Testis (tissue), 2 donors: Measurements from ENCODE around the gene NCR3LG1.

Experiments used
- POLR2A ChIP-seq: fragments of 450-650 bp; IDR thresholded peaks from one replicate; pipeline ENCODE4 v1.6.1; 2017; ENCODE audit warnings: antibody characterized with exemption, mild to moderate bottlenecking, moderate library complexity
- TF ChIP-seq, protein P1 (sequence below), 3 experiments: fragments of 450-650 bp in 2 of 3; fragments of 200-600 bp in 1 of 3; sonication (generic) in 1 of 3; IDR thresholded peaks; one replicate each; pipeline ENCODE4 v1.5.1; 2016 to 2019; ENCODE audit warnings: antibody characterized with exemption in 3 of 3, mild to moderate bottlenecking in 2 of 3, moderate library complexity in 1 of 3

DNA sequence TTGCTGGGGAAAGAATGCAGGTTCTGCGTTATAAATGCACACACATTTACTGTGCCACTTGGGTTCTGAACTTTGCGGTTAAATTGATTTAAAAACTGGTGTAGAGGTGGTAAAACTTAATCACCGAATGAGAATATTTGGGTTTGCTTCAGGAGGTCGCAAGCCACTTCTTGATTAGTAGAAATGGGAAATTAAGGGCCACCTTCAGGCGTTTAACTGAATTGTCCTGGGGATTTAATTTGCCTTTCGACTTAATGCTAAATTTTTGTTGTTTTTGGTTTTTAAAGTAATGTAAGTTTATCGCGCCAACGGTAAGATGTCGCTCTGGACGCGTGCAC, 459 bp upstream of the NCR3LG1 start:
- TF ChIP-seq, protein P1, sequence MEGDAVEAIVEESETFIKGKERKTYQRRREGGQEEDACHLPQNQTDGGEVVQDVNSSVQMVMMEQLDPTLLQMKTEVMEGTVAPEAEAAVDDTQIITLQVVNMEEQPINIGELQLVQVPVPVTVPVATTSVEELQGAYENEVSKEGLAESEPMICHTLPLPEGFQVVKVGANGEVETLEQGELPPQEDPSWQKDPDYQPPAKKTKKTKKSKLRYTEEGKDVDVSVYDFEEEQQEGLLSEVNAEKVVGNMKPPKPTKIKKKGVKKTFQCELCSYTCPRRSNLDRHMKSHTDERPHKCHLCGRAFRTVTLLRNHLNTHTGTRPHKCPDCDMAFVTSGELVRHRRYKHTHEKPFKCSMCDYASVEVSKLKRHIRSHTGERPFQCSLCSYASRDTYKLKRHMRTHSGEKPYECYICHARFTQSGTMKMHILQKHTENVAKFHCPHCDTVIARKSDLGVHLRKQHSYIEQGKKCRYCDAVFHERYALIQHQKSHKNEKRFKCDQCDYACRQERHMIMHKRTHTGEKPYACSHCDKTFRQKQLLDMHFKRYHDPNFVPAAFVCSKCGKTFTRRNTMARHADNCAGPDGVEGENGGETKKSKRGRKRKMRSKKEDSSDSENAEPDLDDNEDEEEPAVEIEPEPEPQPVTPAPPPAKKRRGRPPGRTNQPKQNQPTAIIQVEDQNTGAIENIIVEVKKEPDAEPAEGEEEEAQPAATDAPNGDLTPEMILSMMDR (IDR thresholded peaks at IDR 0.05): peak in 1 of 3 experiments; percentile 20
- TF ChIP-seq POLR2A: no peak
